Activated effector memory CD4-positive, alpha-beta T cell treated with Interleukin-2 at 50 U/mL for 16 hours (primary cell): ENCODE data around the gene PARVA.
"Not testable (repeated sequence)": the region's sequence is repeated elsewhere in the genome, so short reads cannot be mapped to it uniquely, and the experiment has no call there.

Experiments used
- DNase-seq: peaks from one replicate; pipeline ENCODE4 v3.0.0-alpha.2; 2020

Gene PARVA

DNA sequence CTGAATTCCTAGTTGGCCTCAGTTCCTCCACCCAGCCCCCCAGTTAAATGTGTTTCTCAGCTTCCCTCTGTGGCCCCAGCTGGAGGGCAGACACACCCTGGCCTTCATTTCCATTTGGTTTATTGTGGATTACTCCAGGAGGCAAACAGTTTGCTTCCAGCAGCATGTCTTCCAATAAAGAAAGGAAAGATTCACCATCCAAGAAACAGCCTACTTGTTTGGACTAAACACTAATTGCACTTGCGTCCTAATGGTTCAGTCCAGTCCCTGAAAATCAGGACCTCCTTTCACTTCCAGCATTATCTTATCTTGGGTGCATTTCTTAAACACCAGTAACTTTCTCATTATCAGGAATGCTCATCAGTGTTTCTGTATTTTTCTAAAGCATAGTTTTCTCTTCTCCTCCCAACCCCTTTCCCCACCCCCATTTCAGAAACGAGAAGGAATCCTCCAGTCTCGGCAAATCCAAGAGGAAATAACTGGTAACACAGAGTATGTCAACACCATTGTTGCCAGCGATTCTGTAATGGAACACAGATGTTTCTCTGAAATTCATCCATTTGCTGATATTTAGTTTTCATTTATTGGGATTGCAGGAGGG, 130.9 kb downstream of the PARVA start:
- DNase-seq: no peak

DNA sequence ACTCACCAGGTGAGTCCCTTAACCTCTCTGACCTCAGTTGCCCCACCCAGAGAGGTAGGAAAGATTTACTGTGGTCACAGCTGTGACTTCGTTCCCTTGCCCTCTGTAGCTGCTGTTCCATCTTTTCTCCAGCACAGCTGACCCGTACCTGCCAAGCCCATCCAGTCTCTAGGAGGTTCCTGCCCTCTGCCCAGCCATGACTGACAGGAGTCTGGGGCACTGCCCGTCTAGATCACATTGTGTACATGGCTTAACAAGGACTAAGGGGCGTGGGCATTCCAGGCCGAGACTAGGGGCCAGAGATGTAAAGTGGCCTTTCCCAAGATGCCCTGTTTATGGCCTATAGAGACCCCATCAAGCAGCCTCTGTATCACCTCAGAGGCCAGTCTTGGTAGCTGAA, 132.0 kb downstream of the PARVA start:
- no peak for DNase-seq

DNA sequence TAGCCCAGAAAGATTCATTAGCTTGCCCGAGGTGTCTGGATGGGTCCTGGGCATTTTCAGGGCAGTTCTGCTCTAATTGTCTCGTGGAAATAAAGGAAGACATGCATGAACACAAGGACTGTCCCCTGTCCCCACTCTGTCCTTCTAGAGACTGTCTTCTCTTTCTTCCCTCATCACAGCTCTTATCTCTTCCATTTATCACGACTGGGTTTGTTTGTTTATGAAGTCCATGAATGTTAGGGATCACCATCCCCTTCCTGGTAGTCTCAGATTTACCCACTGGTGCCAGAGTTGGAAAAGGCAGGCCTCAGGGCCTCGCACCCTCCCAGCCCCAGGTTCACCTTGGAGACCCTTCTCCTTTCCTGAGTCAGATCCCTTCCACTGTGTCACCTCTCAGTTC, 134.8 kb downstream of the PARVA start:
- DNase-seq: no peak

DNA sequence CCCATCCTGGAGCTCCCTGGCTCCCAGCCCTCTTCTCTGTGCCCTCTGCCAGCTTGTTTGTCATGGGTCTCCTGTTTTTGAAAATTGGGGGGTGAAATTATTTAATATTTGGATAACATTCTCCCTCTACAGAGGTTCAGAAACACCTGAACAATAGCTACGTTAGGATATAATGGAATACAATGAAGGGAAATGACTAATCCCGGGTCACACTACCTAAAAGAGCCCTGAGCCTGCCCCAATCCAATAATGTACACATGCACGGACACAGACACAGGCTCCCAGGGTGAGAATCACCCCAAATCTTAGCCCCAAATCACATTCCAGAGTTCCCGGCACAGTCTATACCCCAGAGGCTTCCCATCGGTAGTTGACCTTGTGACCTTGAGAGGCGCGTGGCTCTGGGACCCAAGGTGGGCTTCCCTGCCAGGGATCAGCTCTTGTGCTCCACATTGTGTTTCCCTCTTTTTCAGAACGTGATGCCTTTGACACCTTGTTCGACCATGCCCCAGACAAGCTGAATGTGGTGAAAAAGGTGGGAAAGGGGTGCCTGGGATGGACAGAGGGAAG, 135.5 kb downstream of the PARVA start:
- DNase-seq: no peak

DNA sequence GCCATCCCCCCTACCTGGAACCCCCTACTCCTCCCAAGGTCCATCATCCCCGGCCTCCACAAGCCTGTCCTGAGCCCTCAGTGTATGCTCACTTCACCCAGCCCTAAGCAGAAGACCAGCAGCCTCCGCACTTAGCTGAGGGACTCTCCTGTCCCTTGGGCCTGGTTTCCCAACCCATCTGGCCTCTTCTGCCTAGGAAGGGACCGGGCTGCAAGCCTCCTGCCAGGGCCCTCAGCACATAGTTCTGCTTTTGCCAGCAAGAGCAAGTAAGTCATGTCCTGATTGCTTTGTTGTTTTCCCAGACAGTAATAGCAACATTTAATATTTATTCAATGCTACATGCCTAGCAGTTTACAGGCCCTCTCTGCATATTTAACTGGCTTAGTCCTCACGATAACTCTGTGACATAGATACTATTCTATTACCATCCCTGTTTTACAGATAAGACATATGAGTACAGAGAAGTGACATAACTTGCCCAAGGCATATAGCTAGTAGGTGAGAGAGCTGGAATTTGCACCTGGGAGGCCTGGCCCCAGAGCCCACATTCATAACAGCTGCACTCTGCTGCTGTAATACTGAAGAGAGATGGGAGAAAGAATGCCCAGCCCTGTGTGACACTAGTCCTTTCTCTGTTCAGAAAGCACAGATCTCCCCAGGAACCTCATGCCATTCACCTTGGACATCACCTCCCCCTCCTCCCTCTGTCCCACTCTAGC, 139.2 kb downstream of the PARVA start:
- DNase-seq: no peak

DNA sequence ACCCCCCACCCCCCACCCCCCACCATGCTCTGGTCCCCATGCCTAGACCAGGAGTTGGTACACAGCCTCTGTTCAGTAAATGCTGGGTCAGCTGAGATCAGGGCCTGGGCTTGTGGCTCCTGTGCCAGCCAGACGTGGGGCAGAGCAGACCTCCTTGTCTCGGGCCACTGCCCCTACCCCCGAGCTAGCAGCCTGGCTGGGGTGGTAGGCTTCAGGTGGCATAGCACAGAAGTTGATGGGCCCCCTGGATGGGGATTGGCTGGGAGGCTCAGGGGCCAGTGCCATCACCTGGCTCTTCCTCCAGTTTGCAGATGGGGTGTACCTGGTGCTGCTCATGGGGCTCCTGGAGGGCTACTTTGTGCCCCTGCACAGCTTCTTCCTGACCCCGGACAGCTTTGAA, 139.9 kb downstream of the PARVA start:
- no peak for DNase-seq

DNA sequence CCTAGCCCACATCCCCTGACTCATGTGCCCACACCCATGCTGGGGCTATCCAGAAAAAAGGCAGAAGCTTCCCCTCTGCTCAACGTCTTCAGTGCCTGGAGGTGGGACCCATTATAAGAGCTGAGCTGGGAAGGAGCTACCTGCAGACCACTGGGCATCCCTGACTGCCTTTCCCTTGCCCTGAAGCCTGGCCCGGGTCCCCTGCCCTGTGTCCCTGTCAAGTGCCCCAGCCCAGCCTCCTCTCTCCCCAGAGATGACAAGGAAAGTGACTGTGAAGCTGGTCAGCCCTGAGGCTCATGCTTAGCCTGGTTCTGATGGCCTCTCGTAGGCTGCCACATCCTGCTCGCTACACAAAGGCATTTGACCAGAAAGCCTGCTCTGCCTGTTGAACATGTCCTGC, 140.4 kb downstream of the PARVA start:
- no peak for DNase-seq

DNA sequence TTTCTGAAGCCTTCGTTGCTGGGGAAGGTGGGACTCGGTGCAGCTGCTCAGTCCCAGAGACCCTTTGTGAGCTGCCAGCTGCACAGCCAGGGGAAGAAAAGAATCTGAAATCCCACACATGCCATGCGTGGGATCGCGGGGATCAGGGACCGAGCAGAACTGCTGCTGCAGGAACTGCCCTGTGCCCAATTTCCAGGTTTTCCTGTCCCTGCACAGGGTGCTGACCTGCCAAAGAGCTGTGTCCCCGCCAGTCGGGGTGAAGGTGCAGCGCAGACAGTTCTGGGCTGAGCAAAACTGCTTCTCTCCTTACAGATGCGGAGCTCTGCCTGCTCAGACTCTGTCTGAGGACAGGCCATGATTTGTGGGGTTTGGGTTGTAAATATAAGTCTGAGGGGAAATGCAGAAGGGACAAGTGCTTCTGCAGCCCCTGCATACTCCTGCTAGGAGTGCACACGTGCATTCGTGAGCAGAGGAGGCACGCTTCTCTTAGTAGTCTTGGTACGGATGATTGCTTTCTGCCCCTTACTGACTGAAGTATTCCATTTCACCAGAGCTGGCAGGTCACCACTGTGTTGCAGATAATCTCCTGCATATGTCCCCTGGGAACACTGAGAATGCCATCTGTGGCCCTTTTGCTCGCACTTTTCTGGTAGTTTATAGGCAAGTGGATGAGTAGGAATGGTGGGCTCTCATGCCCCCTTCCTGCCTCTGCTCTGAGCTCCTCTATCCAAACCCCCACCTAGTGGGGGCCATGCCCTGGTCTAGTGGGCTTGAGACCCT, 141.4 kb downstream of the PARVA start:
- no peak for DNase-seq

DNA sequence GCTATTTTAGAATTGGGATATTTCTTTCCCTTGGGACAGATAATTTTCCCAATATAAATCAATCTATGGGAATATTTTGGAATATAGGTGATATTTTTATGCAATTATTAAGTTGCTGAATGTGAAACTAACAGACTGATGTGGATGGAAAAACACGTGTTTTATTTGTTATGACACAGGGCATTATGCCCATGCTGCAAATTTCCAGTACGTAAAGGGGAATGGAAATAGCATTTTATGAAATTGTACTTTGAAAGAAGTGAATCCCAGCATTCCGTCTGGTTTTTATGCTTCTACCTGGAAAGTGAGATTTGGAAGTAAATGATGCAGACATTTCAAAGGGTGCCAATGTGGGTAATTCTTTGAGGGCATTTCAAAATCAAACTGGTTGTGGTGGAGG, 142.7 kb downstream of the PARVA start:
- DNase-seq: no peak

DNA sequence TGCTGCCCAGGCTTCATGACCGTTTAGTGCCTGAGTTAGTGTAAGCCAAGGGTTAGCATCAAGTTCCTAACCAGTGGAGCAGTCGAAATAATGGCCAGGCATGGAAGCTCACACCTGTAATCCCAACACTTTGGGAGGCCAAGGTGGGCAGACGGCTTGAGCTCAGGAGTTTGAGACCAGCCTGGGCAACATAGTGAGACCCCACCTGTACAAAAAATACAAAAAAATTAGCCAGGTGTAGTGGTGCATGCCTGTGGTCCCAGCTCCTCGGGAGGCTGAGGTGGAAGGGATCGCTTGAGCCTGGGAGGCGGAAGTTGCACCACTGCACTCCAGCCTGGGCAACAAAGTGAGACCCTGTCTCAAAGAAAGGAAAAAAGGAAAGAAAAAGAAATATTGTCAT, 143.2 kb downstream of the PARVA start:
- not testable (repeated sequence) for DNase-seq

DNA sequence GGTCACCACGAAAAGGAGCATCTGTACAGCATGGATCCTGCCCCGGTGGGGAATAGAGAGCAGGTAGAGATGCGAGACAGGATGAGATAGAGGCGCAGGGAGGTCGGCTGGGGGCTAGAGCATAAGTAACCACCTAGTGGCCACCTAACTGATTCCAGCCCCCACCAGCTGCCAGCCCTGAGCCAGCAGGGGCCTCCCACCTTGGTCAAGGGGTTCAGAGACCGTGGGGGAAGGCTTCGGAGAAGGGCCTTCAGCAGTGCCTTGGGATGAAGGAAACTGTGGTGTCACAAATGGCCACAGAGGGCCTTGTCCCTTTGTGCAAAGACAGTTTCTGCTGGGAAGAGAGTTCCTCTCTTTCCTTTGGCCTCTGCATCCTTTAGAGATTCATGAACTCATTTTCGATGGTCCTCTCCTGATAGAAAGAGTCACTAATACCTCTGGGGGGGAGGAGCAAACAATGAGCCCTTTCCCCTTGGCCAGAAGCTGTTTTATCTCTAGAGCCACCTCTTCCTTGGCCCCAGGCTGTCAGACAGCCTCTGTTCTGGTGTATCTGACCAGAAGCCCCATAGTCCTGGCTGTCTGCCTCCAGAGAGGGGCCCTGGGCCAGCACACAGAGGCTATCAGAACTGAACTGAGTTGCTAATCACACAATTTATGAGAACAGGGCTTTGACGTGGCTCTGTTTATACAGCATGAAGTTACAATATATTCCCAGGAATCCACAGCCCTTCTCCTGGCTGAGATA, 146.0 kb downstream of the PARVA start:
- no peak for DNase-seq

DNA sequence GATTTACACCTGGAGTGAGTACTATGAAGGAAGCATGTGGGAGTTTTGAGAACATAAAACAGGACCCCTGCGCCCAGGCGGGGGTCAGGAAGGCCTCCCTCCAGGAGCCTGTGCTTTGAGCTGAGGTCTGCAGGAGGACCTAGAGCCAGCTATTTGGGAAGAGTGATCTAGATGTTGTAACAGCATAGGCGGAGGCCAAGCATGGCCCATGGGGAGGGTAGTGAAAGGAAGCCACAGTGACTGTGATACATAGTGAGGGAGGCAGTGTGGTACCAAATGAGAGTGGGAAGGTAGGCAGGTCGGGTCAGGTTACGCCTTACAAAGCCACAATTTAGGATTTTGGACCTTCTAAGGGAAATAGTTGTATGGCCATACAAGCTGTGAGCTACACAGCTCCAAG, 147.5 kb downstream of the PARVA start:
- no peak for DNase-seq

DNA sequence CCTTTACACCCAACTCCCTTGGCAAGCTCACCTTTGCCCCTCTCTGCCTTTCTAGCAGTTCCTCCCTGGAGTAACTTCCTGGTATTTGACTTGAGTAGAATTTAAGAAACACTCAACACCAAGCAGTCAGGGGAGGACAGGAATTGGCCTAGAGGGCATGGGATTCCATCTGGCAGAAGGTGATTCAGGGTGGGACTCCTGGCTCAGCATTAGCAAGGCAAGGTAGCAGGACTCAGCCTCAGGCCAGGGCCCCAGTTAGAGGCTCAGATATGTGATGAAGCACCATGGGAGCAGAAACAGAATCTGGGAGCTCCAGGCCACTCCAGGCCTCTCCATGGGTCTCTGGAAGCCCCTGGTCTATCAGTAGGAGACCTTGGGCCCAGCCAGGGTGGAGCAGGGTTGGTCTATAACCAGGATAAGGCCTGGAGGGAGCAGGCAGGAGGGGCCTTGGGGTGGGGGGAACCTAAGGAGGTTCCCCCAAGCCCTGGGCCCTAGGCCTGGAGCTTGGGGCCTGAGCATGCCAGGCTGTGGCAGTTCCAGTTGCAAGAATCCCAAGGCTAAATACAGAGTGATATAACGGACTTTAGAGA, 148.2 kb downstream of the PARVA start:
- DNase-seq: no peak

DNA sequence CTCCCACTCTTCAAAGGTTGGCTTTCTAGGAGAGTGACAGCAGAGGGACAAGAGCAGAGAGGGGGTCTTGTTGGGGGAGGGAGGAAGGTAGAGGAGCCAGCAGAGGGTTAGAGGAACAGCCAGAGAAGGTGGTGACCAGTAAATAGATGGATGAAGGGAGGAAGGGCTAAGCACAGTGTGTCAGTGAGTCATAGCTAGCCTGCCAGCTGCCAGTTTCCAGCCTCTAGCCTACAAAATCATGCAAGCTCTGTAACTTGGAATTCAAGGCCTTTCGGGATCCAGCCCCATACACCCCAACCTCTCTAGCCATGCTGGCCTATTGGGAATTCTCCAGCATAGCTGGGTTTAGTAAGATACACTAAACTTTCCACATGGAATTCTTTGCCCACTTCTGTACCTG, 149.4 kb downstream of the PARVA start:
- DNase-seq: no peak

DNA sequence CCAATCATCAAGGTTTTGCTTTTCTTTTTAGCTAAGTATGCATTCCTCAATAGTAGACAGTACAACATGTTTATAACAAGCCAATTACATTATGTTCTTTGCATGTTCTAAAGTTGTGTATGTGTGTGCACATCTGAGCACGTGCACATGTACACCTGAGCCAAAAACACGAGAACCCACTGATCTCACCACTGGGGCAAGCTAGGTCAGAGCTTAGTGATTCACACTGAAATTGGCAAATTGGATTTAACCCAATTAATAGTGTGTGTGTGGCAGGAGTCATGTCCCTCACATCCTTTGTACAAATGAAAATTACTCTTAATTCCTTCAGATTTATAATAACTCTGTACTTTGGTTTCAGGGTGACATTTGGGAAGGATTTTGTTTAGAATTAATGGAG, 151.1 kb downstream of the PARVA start:
- no peak for DNase-seq

DNA sequence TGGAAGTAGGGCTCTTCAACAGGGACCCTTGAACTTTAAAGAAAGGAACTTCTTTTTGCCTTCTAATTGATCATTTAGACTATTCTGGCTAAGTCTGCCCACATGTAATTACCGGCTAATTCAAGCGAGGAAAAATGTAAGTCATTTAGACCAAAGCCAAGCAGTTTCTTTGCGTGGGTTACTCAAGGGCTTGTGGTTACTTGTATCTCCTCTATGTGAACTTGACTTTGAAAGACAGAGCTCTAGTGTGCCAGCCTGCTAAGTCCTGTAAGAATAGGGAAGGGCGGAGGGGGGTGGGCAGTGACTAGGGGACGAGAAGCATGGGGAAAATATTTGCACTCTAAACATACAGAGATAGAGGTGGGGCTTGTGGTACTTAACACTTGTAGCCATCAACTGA, 151.7 kb downstream of the PARVA start:
- no peak for DNase-seq

DNA sequence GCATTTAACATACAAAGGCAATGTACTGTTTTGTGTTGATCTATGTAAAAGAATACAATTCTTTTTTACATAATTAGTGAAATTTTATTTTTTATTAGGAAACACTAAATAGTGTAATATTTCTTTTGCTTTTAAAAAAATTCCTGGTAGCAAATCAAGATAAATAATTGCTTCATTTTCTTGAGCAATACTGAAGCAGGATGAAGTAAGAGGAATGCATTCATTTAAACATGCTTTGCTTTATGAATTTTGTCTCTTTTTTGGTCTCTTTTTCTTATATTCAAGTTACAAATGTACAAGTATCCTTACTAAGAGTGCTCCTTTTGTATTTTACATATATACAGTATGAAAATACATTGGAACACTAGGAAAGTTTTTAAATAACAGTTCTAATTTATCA, 152.4 kb downstream of the PARVA start:
- DNase-seq: no peak

DNA sequence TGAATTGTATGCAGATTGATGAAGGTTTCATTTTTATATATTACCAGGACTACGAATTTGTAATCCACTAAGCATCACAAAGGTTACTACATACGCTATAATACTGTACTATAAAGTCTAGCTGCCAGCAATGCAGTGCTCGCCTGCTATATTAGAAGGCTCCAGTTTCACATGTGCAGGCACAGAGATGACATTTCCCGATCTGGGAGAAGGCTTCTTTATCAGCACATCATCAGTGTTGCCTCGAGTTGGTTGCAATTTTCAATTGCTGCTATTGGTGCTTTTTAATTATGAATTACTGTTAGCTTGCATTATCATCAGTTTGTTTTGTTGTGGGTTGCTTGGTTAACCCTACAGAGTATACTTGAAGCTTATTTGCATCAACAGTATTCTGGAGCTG, 153.6 kb downstream of the PARVA start:
- no peak for DNase-seq

DNA sequence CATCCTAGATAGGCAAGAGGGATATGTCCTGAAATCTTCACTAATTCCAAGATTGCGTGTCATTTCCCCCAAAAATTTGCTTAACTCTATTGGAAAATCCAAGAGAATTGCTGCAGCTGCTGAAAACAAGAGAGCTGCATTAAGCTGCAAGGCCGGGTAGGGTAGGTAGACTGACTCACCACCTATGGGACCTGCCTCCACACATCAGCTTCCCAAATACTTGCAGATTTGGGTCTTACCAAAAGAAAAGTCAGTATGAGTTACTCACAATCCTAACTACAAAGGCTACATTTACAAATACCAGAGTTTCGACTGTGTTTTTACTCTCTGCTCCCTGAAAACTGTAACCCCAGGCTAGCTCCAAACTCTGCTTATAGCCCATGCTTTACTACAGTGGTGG, 154.3 kb downstream of the PARVA start:
- no peak for DNase-seq

DNA sequence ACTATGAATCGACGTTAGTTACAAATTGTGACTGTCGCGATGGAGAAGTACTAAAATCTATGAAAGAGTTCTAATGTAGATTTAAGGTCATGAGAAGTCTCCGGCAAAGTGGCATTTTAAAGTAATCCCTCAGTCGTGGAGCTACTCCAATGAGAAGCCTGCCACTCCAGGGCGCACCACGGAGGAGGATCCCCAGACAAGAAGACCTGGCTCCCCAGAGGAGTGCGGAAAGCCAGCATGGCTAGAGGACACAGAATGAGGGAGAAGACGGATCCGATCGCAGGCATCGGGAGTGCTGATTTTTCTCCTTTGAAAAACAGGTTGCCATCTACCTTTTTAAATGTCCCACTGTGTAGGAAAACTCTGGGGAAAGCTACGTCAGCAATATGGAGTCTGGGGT, 155.2 kb downstream of the PARVA start:
- no peak for DNase-seq

DNA sequence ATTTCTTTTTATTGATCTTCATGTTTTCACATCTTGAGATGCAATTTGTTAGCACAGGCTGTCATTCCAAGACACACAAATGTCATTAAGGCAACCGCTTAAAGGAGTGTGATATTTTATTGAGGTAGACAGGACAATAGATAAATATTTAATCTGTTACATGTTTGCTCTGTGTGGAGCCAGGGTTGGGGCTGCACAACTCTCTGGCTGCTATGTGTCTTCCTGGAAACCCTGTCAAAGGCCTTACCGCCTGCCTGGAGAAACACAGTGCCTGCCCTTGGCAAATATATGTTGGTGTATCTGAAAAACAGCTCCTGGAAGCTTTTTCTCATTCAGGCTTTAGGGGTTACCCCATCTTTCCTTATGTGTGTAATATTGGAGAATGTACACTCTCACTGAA, 157.2 kb downstream of the PARVA start:
- no peak for DNase-seq

DNA sequence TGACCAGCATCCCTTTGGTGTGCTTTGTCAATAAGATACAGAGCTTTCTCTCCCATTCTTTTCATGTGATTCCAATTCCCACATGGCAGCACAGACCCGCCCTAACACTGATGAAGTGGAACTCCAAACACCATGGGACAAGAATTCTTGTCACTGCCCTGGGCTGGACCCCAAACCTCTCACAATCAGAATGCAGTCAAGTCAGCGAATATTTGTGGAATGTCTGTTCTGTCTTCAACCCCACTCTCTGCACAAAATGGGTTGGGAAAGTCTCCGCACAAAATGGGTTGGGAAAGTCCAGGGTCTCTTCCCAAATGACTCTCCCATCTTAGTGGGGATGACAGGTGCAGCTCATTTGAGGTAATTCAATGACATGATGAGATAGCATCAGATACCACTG, 157.9 kb downstream of the PARVA start:
- DNase-seq: no peak

DNA sequence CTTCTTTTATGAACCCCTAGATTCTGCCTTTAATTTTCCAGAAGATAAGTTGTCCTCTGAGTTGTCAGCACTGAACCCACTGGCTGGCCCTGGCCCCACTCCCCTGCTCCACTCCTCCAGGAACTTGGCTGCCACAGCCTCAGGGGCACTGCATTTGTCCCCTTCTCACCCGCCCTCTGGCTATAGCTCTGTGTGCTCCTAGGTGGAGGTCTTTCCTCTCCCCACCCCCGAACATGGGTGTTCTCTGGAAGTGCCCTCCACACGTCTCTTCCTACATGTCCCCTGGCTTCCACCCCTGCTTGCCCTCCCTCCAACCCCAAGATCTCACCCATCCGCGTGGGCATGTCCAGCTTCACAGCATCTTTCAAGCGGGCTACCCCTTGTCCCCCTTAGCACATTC, 159.2 kb downstream of the PARVA start:
- no peak for DNase-seq
